ENCODE results near the gene B3GAT3.

The B3GAT3 gene

GRCh38 chr11:62592146-62592815 lies 29.5 kb downstream of the B3GAT3 start (continued):
- TF ChIP-seq CTCF (tag by site-specific recombination; IDR thresholded peaks at IDR 0.05): peak; percentile 72; the same call in 1 of the 2 replicates
- TF ChIP-seq ZSCAN23 (tag by site-specific recombination; IDR thresholded peaks at IDR 0.05): 0 out of 2 replicates have a peak, but pooled peaks have one; percentile 2

- Histone ChIP-seq H3K27ac (ENCODE audit: extremely low read depth, low read depth, low read length) (peak within 1 kb of the TSS; percentile 73), H3K4me1 (ENCODE audit: control insufficient read depth, insufficient read depth, low read length) (no peaks in the 10 kb centered on the region), H3K36me3 (ENCODE audit: control insufficient read depth in 2 of 2, insufficient read depth in 1 of 2, low read length in 2 of 2) (peaks cover 6 to 63% of the 10 kb centered on the region in 2 experiments; a peak in 2 of 3 replicates), H3K9me3 (ENCODE audit: control insufficient read depth, insufficient read depth, low read depth, low read length) (no peaks in the 10 kb centered on the region), H3K4me3 (ENCODE audit: low read depth, low read length) (peak within 1 kb of the TSS; percentile 50)
- ChIA-PET POLR2A (interaction anchor here (0.5 to 6.0 kb wide), 73 partner anchors 8 to 620 kb away, joined by 3 to 140 read pairs (median 7); partner anchors contain the start of genes AHNAK, B3GAT3, C11orf98 and CSKMT), CTCF (interaction anchor here (0.5 to 3.5 kb wide), 19 partner anchors 9 to 337 kb away, joined by 3 to 19 read pairs (median 5); partner anchors contain the start of genes B3GAT3 and MTA2)
- TF ChIP-seq SALL2 (tag by site-specific recombination; IDR thresholded peaks at IDR 0.05; ENCODE audit: borderline replicate concordance) (no peak), SP7 (tag by site-specific recombination; IDR thresholded peaks at IDR 0.05) (peak; percentile 94), ZBTB44 (tag by site-specific recombination; IDR thresholded peaks at IDR 0.05) (peak; percentile 47; the same call in 1 of the 2 replicates), ZNF157 (tag by site-specific recombination; IDR thresholded peaks at IDR 0.05) (no peak), ZNF555 (tag by site-specific recombination; conservative IDR thresholded peaks at IDR 0.05) (no peak), ZNF112 (tag by site-specific recombination; IDR thresholded peaks at IDR 0.05) (no peak), ZNF10 (tag by site-specific recombination; IDR thresholded peaks at IDR 0.05) (peak; percentile 71; the same call in 1 of the 2 replicates), RBAK (tag by site-specific recombination; IDR thresholded peaks at IDR 0.05) (no peak), PRDM1 (tag by site-specific recombination; IDR thresholded peaks at IDR 0.05) (no peak), ZNF48 (tag by site-specific recombination; IDR thresholded peaks at IDR 0.05) (no peak), ZNF518A (tag by site-specific recombination; conservative IDR thresholded peaks at IDR 0.05; ENCODE audit: low read depth) (peak; percentile 91), ZNF585B (tag by site-specific recombination; IDR thresholded peaks at IDR 0.05) (no peak), ZNF140 (tag by site-specific recombination; IDR thresholded peaks at IDR 0.05) (no peak), ZNF169 (tag by site-specific recombination; IDR thresholded peaks at IDR 0.05) (no peak), ZNF701 (tag by site-specific recombination; IDR thresholded peaks at IDR 0.05) (no peak), ZNF654 (tag by site-specific recombination; IDR thresholded peaks at IDR 0.05; ENCODE audit: low read depth) (no peak; the same call in 1 of the 2 replicates), ZNF571 (tag by site-specific recombination; IDR thresholded peaks at IDR 0.05) (no peak), ZNF488 (tag by site-specific recombination; IDR thresholded peaks at IDR 0.05) (no peak), ZNF324 (tag by site-specific recombination; IDR thresholded peaks at IDR 0.05) (peak; percentile 93), ZSCAN30 (tag by site-specific recombination; IDR thresholded peaks at IDR 0.05) (peak; percentile 84), ZNF561 (tag by site-specific recombination; IDR thresholded peaks at IDR 0.05; ENCODE audit: borderline replicate concordance) (no peak), ZXDB (tag by site-specific recombination; IDR thresholded peaks at IDR 0.05) (peak; percentile 94), ZBTB7A (tag by site-specific recombination; IDR thresholded peaks at IDR 0.05; ENCODE audit: low read depth) (peak; percentile 44; the same call in 1 of the 2 replicates), ZNF514 (tag by site-specific recombination; IDR thresholded peaks at IDR 0.05) (no peak)
Observed at GRCh38 chr11:62591448-62592145, 30.2 kb downstream of the B3GAT3 start, which contains the start of gene TUT1. Gene TUT1, minus strand, starts transcription at chr11:62591523. Its CDS starts 38 bp downstream, at chr11:62591485.
